Measurements from ENCODE around the gene SLC11A1. TPM values are rescaled to one million over a fixed set of nuclear protein-coding genes. Genes with fewer than 3 reads are reported as not detected.

The SLC11A1 gene
- total RNA-seq, 4 donors from 2014 or later: 5.9 to 23.0 (median 9.5) TPM

DNA sequence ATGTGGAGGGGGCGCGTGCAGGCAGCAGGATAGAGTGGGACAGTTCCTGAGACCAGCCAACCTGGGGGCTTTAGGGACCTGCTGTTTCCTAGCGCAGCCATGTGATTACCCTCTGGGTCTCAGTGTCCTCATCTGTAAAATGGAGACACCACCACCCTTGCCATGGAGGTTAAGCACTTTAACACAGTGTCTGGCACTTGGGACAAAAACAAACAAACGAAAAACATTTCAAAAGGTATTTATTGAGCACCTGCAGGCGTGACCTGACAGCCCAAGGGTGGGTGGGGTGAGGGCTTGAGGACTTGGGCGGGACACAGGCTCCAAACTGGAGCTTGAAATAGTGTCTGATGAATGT lies 13.0 kb downstream of the SLC11A1 start:
- Histone ChIP-seq H3K4me1 (peaks cover 0 to 36% (median 0%) of the 10 kb centered on the region in 3 donors), H3K27me3 (no peaks in the 10 kb centered on the region), H3K9me3 (no peaks in the 10 kb centered on the region), H3K36me3 (no peaks in the 10 kb centered on the region), H3K4me3 (no peak overlapping the region), H3K27ac (peak overlapping the region in 2 of 4 donors; percentile 97 to 100)
- no peak for ATAC-seq
- no peak for TF ChIP-seq POLR2A (IDR thresholded peaks at IDR 0.05)
- TF ChIP-seq, protein P1, sequence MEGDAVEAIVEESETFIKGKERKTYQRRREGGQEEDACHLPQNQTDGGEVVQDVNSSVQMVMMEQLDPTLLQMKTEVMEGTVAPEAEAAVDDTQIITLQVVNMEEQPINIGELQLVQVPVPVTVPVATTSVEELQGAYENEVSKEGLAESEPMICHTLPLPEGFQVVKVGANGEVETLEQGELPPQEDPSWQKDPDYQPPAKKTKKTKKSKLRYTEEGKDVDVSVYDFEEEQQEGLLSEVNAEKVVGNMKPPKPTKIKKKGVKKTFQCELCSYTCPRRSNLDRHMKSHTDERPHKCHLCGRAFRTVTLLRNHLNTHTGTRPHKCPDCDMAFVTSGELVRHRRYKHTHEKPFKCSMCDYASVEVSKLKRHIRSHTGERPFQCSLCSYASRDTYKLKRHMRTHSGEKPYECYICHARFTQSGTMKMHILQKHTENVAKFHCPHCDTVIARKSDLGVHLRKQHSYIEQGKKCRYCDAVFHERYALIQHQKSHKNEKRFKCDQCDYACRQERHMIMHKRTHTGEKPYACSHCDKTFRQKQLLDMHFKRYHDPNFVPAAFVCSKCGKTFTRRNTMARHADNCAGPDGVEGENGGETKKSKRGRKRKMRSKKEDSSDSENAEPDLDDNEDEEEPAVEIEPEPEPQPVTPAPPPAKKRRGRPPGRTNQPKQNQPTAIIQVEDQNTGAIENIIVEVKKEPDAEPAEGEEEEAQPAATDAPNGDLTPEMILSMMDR (IDR thresholded peaks at IDR 0.05): no peak
- no peak for TF ChIP-seq POLR2AphosphoS5 (IDR thresholded peaks at IDR 0.05)
- TF ChIP-seq EP300 (IDR thresholded peaks at IDR 0.05): no peak
- WGBS, 2 donors (ENCODE audit: low coverage in 1 of 2): 91% methylated on average over 3 of the region's 6 CpGs; no CpG with 5 or more reads in 1 of the 2 donors

DNA sequence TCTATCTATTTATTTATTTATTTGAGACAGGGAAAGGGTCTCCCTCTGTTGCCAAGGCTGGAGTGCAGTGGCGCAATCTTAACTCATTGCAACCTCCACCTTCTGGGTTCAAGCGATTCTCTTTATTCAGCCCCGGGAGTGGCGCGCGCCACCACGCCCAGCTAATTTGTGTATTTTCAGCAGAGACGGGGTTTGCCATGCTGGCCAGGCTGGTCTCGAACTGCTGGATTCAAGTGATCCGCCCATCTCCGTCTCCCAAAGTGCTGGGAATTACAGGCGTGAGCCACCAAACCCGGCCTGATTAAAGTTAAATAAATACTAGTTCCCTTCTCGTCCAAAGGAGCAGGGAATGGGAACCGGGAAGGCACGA lies 13.4 kb downstream of the SLC11A1 start:
- no peaks in the 10 kb centered on the region for H3K9me3 ChIP-seq
- no CpG with 5 or more reads among the region's 16 CpGs for WGBS, 2 donors (ENCODE audit: low coverage in 1 of 2)
- no peak for ATAC-seq
- peaks cover 0 to 36% (median 0%) of the 10 kb centered on the region in 3 donors for H3K4me1 ChIP-seq
- H3K27me3 ChIP-seq: no peaks in the 10 kb centered on the region
- H3K36me3 ChIP-seq: no peaks in the 10 kb centered on the region
- no peak for TF ChIP-seq POLR2A (IDR thresholded peaks at IDR 0.05)
- TF ChIP-seq EP300 (IDR thresholded peaks at IDR 0.05): no peak
- TF ChIP-seq, protein P1 (IDR thresholded peaks at IDR 0.05): no peak
- peak overlapping the region; percentile 76 to 85 for H3K4me3 ChIP-seq
- peak overlapping the region; percentile 95 to 100 (median 98) for H3K27ac ChIP-seq

DNA sequence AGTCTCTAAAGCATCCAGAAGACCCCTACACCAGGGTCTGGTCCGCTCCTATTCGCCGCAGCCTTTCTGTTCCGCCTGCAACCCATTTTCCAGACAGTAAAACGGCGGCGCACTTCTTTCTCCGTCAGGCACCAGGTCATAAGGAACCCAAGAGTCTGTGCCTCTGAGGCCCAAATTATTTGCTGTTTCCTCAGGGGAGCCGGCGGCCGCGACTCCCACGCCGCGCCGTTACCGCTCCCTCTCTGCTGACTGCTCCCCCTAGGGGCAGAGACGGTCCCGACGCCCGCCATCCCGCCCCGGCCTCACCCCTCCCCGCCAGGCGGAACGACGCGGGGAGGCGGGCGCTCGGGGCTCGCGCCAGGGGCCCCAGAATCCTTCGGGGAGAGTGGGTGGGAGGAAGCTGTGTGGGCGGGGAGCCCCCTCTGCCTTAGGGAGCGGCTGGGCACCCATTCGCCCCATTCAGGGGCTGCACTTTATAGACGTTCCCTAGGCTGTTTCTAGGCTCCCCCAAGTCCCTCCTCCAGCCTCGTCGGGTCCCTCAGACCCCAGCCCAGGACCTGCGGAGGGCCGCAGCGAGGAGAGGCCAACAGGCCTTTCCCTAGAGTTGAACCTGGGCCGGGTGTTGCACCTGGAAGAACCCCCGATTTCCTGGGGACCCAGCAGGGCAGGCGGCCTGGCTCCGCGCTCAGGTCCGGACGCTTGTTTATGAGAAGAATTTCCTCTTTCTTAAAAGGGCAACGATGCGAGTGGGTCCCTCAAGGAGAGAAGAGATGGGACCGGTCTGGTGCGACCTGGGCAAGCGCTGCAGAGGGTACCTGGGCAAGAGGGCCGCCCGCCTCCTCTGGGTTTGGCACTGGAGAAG lies 14.0 kb downstream of the SLC11A1 start:
- Histone ChIP-seq H3K9me3 (no peaks in the 10 kb centered on the region), H3K27me3 (no peaks in the 10 kb centered on the region), H3K4me3 (peak overlapping the region; percentile 76 to 85), H3K4me1 (peaks cover 0 to 38% (median 2%) of the 10 kb centered on the region in 3 donors), H3K27ac (peak overlapping the region; percentile 95 to 100 (median 98)), H3K36me3 (peaks cover 0 to 2% of the 10 kb centered on the region in 2 donors)
- peak; percentile 78 for ATAC-seq
- TF ChIP-seq, protein P1 (IDR thresholded peaks at IDR 0.05): peak in 3 of 4 experiments; percentile 94 to 99 (median 95)
- TF ChIP-seq EP300 (IDR thresholded peaks at IDR 0.05) (no peak), POLR2A (IDR thresholded peaks at IDR 0.05) (peak; percentile 51 to 62), POLR2AphosphoS5 (IDR thresholded peaks at IDR 0.05) (peak; percentile 81)
- WGBS, 2 donors (ENCODE audit: low coverage in 1 of 2): no CpG with 5 or more reads among the region's 57 CpGs

DNA sequence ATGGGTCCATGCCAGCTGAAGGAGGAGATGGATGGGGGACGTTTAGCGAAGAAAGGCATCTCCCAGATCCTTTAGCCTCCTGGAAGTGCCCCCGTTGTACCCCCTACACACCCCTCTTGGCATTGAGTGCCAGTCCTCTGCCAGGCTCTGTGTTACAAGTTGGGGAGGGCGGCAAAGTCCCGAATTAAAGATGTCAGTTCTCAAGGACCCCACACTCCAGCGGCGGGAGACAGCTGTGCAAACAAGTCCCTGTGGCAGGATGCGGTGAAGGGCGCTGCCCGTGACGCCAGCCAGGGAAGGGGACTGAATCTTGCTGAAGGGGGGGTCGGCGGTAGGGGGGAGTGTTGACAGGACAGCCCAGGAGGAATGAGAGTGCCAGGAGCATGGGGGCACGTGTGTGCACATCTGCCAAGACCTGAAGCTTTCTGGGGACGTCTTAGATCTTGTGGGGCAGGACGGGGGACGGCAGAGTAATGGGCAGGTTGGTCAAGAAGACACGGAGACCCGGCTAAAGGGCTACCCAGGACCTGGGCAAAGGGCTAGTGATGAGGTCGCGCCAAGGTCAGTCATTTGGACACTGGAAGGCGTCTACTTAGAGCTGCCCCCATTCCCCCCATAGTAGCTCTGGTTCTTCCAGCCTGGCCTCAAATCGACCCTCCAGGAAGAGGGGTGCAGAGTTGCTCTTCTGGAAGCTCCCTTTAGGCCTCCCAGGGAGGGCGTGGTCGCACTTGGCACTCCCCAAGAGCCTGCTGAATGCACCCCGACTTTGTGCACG lies 14.8 kb downstream of the SLC11A1 start:
- peak overlapping the region; percentile 95 to 100 (median 98) for H3K27ac ChIP-seq
- no peak for ATAC-seq
- peak overlapping the region; percentile 76 to 85 for H3K4me3 ChIP-seq
- peaks cover 5 to 47% (median 10%) of the 10 kb centered on the region in 3 donors for H3K4me1 ChIP-seq
- no peaks in the 10 kb centered on the region for H3K27me3 ChIP-seq
- WGBS, 2 donors (ENCODE audit: low coverage in 1 of 2): 1% methylated on average over 24 of the region's 27 CpGs; no CpG with 5 or more reads in 1 of the 2 donors
- TF ChIP-seq, protein P1 (IDR thresholded peaks at IDR 0.05): no peak
- TF ChIP-seq POLR2AphosphoS5 (IDR thresholded peaks at IDR 0.05): peak; percentile 17
- H3K36me3 ChIP-seq: peaks cover 0 to 10% of the 10 kb centered on the region in 2 donors
- no peaks in the 10 kb centered on the region for H3K9me3 ChIP-seq
